H1 (cell line): Measurements from ENCODE around the gene GFY. TPM values are rescaled to one million over a fixed set of nuclear protein-coding genes. Genes with fewer than 3 reads are reported as not detected.

Experiments
- CTCF ChIA-PET: fragments of 300-600 bp; sonication (Branson Sonifier 250); formaldehyde crosslinking; loops from one replicate; lab custom pipeline; 2021; ENCODE audit not compliant: partially characterized antibody; lab: Charles Lee
- POLR2A ChIA-PET: fragments of 300-600 bp; sonication (Branson Sonifier 250); formaldehyde crosslinking; loops from one replicate; lab custom pipeline; 2021; ENCODE audit warnings: inconsistent platforms; ENCODE audit not compliant: partially characterized antibody; lab: Charles Lee
- DNase-seq, 2 experiments: peaks; one replicate each; pipeline versions ENCODE4 v3.0.0 to v3.0.0-alpha.2; 2010 to 2022; ENCODE audit warnings: low spot score in 2 of 2, low read depth in 1 of 2, mixed read lengths in 1 of 2
- FAIRE-seq: peaks from 2 replicates; lab custom pipeline; 2011; peaks lifted over from hg19 to GRCh38; lab: Jason Lieb, UNC
- H2AFZ ChIP-seq: 2 replicates; pipeline ENCODE4 v1.8.1; 2012; ENCODE audit warnings: low read length, inconsistent platforms
- H2AK5ac ChIP-seq: 2 replicates; pipeline ENCODE4 v1.6.1; 2013; ENCODE audit warnings: low read depth, low read length
- H2BK120ac ChIP-seq: replicated peaks from 2 replicates; pipeline ENCODE3; 2013; ENCODE audit warnings: low read depth, low read length, inconsistent platforms
- H2BK12ac ChIP-seq: 2 replicates; pipeline ENCODE4 v1.6.1; 2013; ENCODE audit warnings: low read depth, low read length
- H2BK15ac ChIP-seq: 2 replicates; pipeline ENCODE4 v1.6.1; 2013; ENCODE audit warnings: low read length
- H2BK20ac ChIP-seq: 2 replicates; pipeline ENCODE4 v1.6.1; 2013; ENCODE audit warnings: low read length
- H2BK5ac ChIP-seq: 2 replicates; pipeline ENCODE4 v1.6.1; 2013; ENCODE audit warnings: low read depth, low read length
- H3K14ac ChIP-seq: 2 replicates; pipeline ENCODE4 v1.6.1; 2013; ENCODE audit warnings: inconsistent platforms; ENCODE audit not compliant: insufficient read length
- H3K18ac ChIP-seq: 2 replicates; pipeline ENCODE4 v1.6.1; 2013; ENCODE audit warnings: low read length; ENCODE audit errors: extremely low read depth
- H3K23ac ChIP-seq: 2 replicates; pipeline ENCODE4 v1.6.1; 2013; ENCODE audit warnings: inconsistent platforms; ENCODE audit not compliant: insufficient read length
- H3K23me2 ChIP-seq: 2 replicates; pipeline ENCODE4 v1.6.1; 2013; ENCODE audit warnings: low read depth, low read length
- H3K27ac ChIP-seq: 2 replicates; pipeline ENCODE4 v1.6.1; 2011; ENCODE audit warnings: low read depth, low read length, inconsistent platforms
- H3K27me3 ChIP-seq, 4 experiments: replicated peaks in 1 of 4; 1 replicate in 1 of 4; 2 replicates in 3 of 4; pipeline versions ENCODE4 v1.6.1 to v1.8.1; 2011 to 2013; ENCODE audit warnings: low read length in 3 of 4, mild to moderate bottlenecking in 3 of 4, inconsistent platforms in 2 of 4, mixed read lengths in 2 of 4, moderate library complexity in 1 of 4; ENCODE audit not compliant: control insufficient read depth in 3 of 4, insufficient read depth in 3 of 4; ENCODE audit errors: extremely low read depth in 1 of 4
- H3K36me3 ChIP-seq, 4 experiments: 2 replicates each; pipeline versions ENCODE4 v1.6.1 to v1.8.1; 2011 to 2013; ENCODE audit warnings: mild to moderate bottlenecking in 4 of 4, low read length in 3 of 4, moderate library complexity in 2 of 4, control low read depth in 1 of 4, inconsistent platforms in 1 of 4; ENCODE audit not compliant: insufficient read depth in 4 of 4, control insufficient read depth in 2 of 4
- H3K4ac ChIP-seq: replicated peaks from 2 replicates; pipeline ENCODE3; 2013; ENCODE audit warnings: low read length, low read depth, mixed read lengths, inconsistent platforms; ENCODE audit not compliant: insufficient read length
- H3K4me1 ChIP-seq, 4 experiments: replicated peaks in 1 of 4; 1 replicate in 1 of 4; 2 replicates in 3 of 4; pipeline versions ENCODE4 v1.6.1 to v1.8.1; 2011 to 2013; ENCODE audit warnings: low read length in 3 of 4, inconsistent platforms in 2 of 4, mixed read lengths in 1 of 4; ENCODE audit not compliant: insufficient read depth in 4 of 4, control insufficient read depth in 3 of 4
- H3K4me2 ChIP-seq, 2 experiments: 2 replicates each; pipeline versions ENCODE4 v1.6.1 to v1.8.1; 2011 to 2013; ENCODE audit warnings: low read depth in 2 of 2, low read length in 2 of 2, control low read depth in 1 of 2, inconsistent platforms in 1 of 2, mild to moderate bottlenecking in 1 of 2; ENCODE audit not compliant: insufficient read depth in 1 of 2
- H3K4me3 ChIP-seq, 4 experiments: fragments of 200-600, 300-600 bp in 1 of 4; sonication (generic), shearing (Covaris generic), sonication (Bioruptor Twin) in 1 of 4; 2 replicates each; pipeline versions ENCODE4 v1.5.1 to v1.8.1; 2011 to 2016; ENCODE audit warnings: low read length in 4 of 4, low read depth in 3 of 4, control low read depth in 2 of 4, inconsistent platforms in 2 of 4, mild to moderate bottlenecking in 2 of 4, mixed read lengths in 1 of 4, moderate library complexity in 1 of 4; ENCODE audit not compliant: insufficient read depth in 2 of 4; ENCODE audit errors: extremely low read depth in 1 of 4
- H3K56ac ChIP-seq: replicated peaks from 2 replicates; pipeline ENCODE3; 2013; ENCODE audit warnings: low read depth, mild to moderate bottlenecking, mixed read lengths, low read length, inconsistent platforms; ENCODE audit not compliant: insufficient read length
- H3K79me1 ChIP-seq: 2 replicates; pipeline ENCODE4 v1.6.1; 2013; ENCODE audit warnings: low read depth, low read length, control low read depth
- H3K79me2 ChIP-seq, 2 experiments: 2 replicates each; pipeline versions ENCODE4 v1.6.1 to v1.8.1; 2012 to 2013; ENCODE audit warnings: low read length in 2 of 2, mild to moderate bottlenecking in 2 of 2, inconsistent platforms in 1 of 2; ENCODE audit not compliant: insufficient read depth in 2 of 2, control insufficient read depth in 1 of 2
- H3K9ac ChIP-seq, 4 experiments: replicated peaks in 1 of 4; 1 replicate in 1 of 4; 2 replicates in 3 of 4; pipeline versions ENCODE4 v1.6.1 to v1.8.1; 2011 to 2013; ENCODE audit warnings: low read depth in 3 of 4, low read length in 3 of 4, control low read depth in 2 of 4, mild to moderate bottlenecking in 2 of 4, moderate library complexity in 2 of 4, inconsistent platforms in 1 of 4; ENCODE audit errors: extremely low read depth in 1 of 4
- H3K9me3 ChIP-seq, 2 experiments: 2 replicates each; pipeline versions ENCODE4 v1.6.1 to v1.8.1; 2012 to 2013; ENCODE audit warnings: mild to moderate bottlenecking in 2 of 2, moderate library complexity in 2 of 2, control low read depth in 1 of 2, inconsistent platforms in 1 of 2, low read depth in 1 of 2, low read length in 1 of 2, mixed read lengths in 1 of 2; ENCODE audit not compliant: insufficient read depth in 2 of 2
- H4K20me1 ChIP-seq, 2 experiments: replicated peaks in 1 of 2; 2 replicates each; pipeline versions ENCODE3 to v1.8.1; 2011 to 2013; ENCODE audit warnings: inconsistent platforms in 2 of 2, low read length in 2 of 2, mild to moderate bottlenecking in 1 of 2; ENCODE audit not compliant: insufficient read depth in 2 of 2, control insufficient read depth in 1 of 2
- H4K5ac ChIP-seq: 2 replicates; pipeline ENCODE4 v1.6.1; 2013; ENCODE audit warnings: low read length, low read depth, mixed read lengths, inconsistent platforms; ENCODE audit not compliant: insufficient read length
- H4K8ac ChIP-seq: 2 replicates; pipeline ENCODE4 v1.8.0; 2013; ENCODE audit warnings: mild to moderate bottlenecking, moderate library complexity, low read length, inconsistent platforms; ENCODE audit not compliant: insufficient read depth; ENCODE audit errors: extremely low read depth
- H4K91ac ChIP-seq: replicated peaks from 2 replicates; pipeline ENCODE3; 2013; ENCODE audit warnings: low read length, mixed read lengths, inconsistent platforms; ENCODE audit not compliant: insufficient read length
- BRCA1 ChIP-seq: IDR thresholded peaks from 2 replicates; pipeline ENCODE4 v1.6.1; 2012; ENCODE audit warnings: low read depth, low read length, improper control_type of control experiment
- CBX5 ChIP-seq: fragments of 300-800, 300-1000 bp; sonication (generic); IDR thresholded peaks from 2 replicates; pipeline ENCODE4 v1.7.1; 2016; ENCODE audit warnings: antibody characterized with exemption, low read length, low read depth
- CBX8 ChIP-seq: fragments of 300-800, 300-1000 bp; sonication (generic); IDR thresholded peaks from 2 replicates; pipeline ENCODE4 v1.7.1; 2016; ENCODE audit warnings: low read depth, low read length, borderline replicate concordance
- CHD1 ChIP-seq: IDR thresholded peaks from 2 replicates; pipeline ENCODE4 v1.6.1; 2012; ENCODE audit warnings: low read depth, low read length, improper control_type of control experiment
- GABPA ChIP-seq: IDR thresholded peaks from 2 replicates; pipeline ENCODE4 v1.6.1; 2011; ENCODE audit warnings: mild to moderate bottlenecking, low read length, moderate library complexity, borderline replicate concordance; ENCODE audit not compliant: insufficient read depth
- HDAC2 ChIP-seq, 2 experiments: fragments of 300-600 bp in 1 of 2; sonication (generic) in 1 of 2; IDR thresholded peaks; 2 replicates each; pipeline ENCODE4 v1.6.1; 2011 to 2012; ENCODE audit warnings: low read depth in 2 of 2, low read length in 2 of 2, mild to moderate bottlenecking in 2 of 2, moderate library complexity in 2 of 2, borderline replicate concordance in 1 of 2, inconsistent platforms in 1 of 2
- PHF8 ChIP-seq: fragments of 200-600 bp; sonication (generic); conservative IDR thresholded peaks from 2 replicates; pipeline ENCODE4 v1.7.1; 2012; ENCODE audit warnings: low read depth, mild to moderate bottlenecking, inconsistent platforms, low read length, moderate library complexity
- RFX5 ChIP-seq: IDR thresholded peaks from 2 replicates; pipeline ENCODE4 v1.6.1; 2011; ENCODE audit warnings: low read depth, low read length, improper control_type of control experiment, borderline replicate concordance
- SIN3A ChIP-seq, 2 experiments: IDR thresholded peaks in 1 of 2; conservative IDR thresholded peaks in 1 of 2; 2 replicates each; pipeline ENCODE4 v1.6.1; 2011 to 2012; ENCODE audit warnings: low read length in 2 of 2, improper control_type of control experiment in 1 of 2, low read depth in 1 of 2, mild to moderate bottlenecking in 1 of 2
- TAF1 ChIP-seq: IDR thresholded peaks from 2 replicates; pipeline ENCODE4 v1.6.1; 2011; ENCODE audit warnings: mild to moderate bottlenecking, low read depth, low read length
- WGBS, 2 experiments: shearing (Covaris generic) in 1 of 2; methylation state at CpG; one replicate each; pipeline versions ENCODE4 v1.1.6 to v1.1.7; 2013 to 2015; ENCODE audit warnings: low lambda C conversion rate in 2 of 2, mixed read lengths in 2 of 2, inconsistent platforms in 1 of 2, low coverage in 1 of 2, missing lambda C conversion rate in 1 of 2; ENCODE audit not compliant: insufficient replicate concordance in 2 of 2, insufficient coverage in 1 of 2, insufficient read length in 1 of 2; ENCODE audit errors: extremely low coverage in 1 of 2, missing lambda C conversion rate in 1 of 2; 5-methylcytosine and 5-hydroxymethylcytosine counted together
- polyA plus RNA-seq, 7 experiments: library from polyadenylated mRNA; depleted of rRNA in 3 of 7; stranded (reverse) in 5 of 7; unstranded in 2 of 7; fragments of >200 nt in 5 of 7; fragments of 200-250 nt in 2 of 7; gene quantifications; 1 replicate in 5 of 7; 2 replicates in 1 of 7; 4 replicates in 1 of 7; pipeline versions ENCODE4 v1.2.1 to v1.2.3, GENCODE V29; 2011 to 2013; ENCODE audit warnings: missing spikeins in 2 of 7, mixed read lengths in 2 of 7
- total RNA-seq: library from RNA; stranded (reverse); fragmentation: NEBNext Ultra II Directional; extraction: Animal tissue kit (Norgen Biotek cat#: 25700); gene quantifications from 2 replicates; pipeline ENCODE4 v1.2.1, GENCODE V29; 2021
- TF ChIP-seq, protein P1 (sequence below): IDR thresholded peaks from 2 replicates; pipeline ENCODE4 v1.6.1; 2012; ENCODE audit warnings: inconsistent platforms
- TF ChIP-seq, protein P2 (sequence below): IDR thresholded peaks from 2 replicates; pipeline ENCODE4 v1.6.1; 2011; ENCODE audit warnings: low read depth, mild to moderate bottlenecking, low read length; ENCODE audit not compliant: insufficient read depth

Gene GFY
- total and polyA plus RNA-seq, 2 of the 8 experiments (the other 6 are each of a cell fraction or from before 2014, with no cell fraction given) = 0.68 to 0.93 TPM

DNA sequence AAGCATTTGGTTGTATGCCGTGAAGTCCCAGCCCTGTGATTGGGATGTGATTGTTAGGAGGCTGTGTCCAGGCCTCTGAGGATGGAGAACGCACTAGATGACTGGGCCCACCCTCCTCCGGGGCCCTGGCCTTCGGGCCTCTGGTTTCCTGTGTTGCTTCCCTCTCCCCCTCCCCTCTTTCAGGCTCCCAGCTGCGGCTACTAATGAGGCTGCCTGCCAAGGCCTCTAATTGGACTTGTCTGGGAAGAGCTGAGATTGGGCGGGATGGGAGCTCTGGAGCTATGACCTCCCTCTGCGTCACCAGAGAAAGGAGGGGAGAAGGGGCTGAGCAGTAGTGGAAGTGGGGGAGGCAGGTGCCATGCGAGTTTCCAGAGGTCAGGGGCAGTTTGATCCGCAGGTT is 11.8 kb upstream of the GFY start:
- H3K23ac ChIP-seq = no peak overlapping the region
- no peak overlapping the region for H3K4me3 ChIP-seq
- H3K79me1 ChIP-seq = no peaks in the 10 kb centered on the region
- no peak overlapping the region for H2AK5ac ChIP-seq
- ChIA-PET POLR2A (interaction anchor here (0.6 to 1.5 kb wide), 9 partner anchors 10 to 275 kb away, joined by 3 to 5 read pairs (median 4); partner anchors contain the start of genes PTH2 and RPS11), CTCF (interaction anchor here (0.8 to 14.7 kb wide), 11 partner anchors 9 to 86 kb away, joined by 3 to 291 read pairs (median 4); partner anchors contain the start of genes GFY and PTH2)
- peaks cover 0 to 17% (median 10%) of the 10 kb centered on the region in 4 experiments; a peak in 5 of 7 replicates for H3K4me1 ChIP-seq
- H4K91ac ChIP-seq = no peak overlapping the region
- no peak overlapping the region for H3K18ac ChIP-seq
- H2BK12ac ChIP-seq = no peak overlapping the region
- 94% methylated on average over 7 of the region's 9 CpGs; no CpG with 5 or more reads in 1 of the 2 experiments for WGBS, 2 experiments
- no peaks in the 10 kb centered on the region for H3K36me3 ChIP-seq
- FAIRE-seq = no peak
- H3K27me3 ChIP-seq = no peaks in the 10 kb centered on the region
- no peak overlapping the region for H3K56ac ChIP-seq
- no peak overlapping the region for H2BK5ac ChIP-seq
- no peak overlapping the region for H3K27ac ChIP-seq
- H2BK120ac ChIP-seq = no peak overlapping the region
- H3K23me2 ChIP-seq = no peaks in the 10 kb centered on the region
- H2BK20ac ChIP-seq = no peak overlapping the region
- H3K4me2 ChIP-seq = no peak overlapping the region
- H4K8ac ChIP-seq = peak overlapping the region; percentile 7; the same call in 1 of the 2 replicates
- no peak overlapping the region for H3K4ac ChIP-seq
- H3K79me2 ChIP-seq = no peaks in the 10 kb centered on the region
- H3K9ac ChIP-seq = no peak overlapping the region
- no peak for DNase-seq
- H3K9me3 ChIP-seq = no peaks in the 10 kb centered on the region
- H4K20me1 ChIP-seq = no peaks in the 10 kb centered on the region
- no peak overlapping the region for H2AFZ ChIP-seq
- no peak overlapping the region for H4K5ac ChIP-seq
- H2BK15ac ChIP-seq = no peak overlapping the region
- H3K14ac ChIP-seq = no peak overlapping the region
- TF ChIP-seq PHF8 (no peak), HDAC2 (IDR thresholded peaks at IDR 0.05; ENCODE audit: borderline replicate concordance in 1 of 2, low read depth in 2 of 2, low read length in 2 of 2) (no peak), BRCA1 (no peak), SIN3A (conservative IDR thresholded peaks at IDR 0.05 in 1 of 2, IDR thresholded peaks at IDR 0.05 in 1 of 2; ENCODE audit: low read depth in 1 of 2, low read length in 2 of 2) (no peak), TAF1 (no peak), CBX5 (no peak), RFX5 (no peak), CHD1 (no peak), CBX8 (no peak), GABPA (no peak)
- TF ChIP-seq, protein P1, sequence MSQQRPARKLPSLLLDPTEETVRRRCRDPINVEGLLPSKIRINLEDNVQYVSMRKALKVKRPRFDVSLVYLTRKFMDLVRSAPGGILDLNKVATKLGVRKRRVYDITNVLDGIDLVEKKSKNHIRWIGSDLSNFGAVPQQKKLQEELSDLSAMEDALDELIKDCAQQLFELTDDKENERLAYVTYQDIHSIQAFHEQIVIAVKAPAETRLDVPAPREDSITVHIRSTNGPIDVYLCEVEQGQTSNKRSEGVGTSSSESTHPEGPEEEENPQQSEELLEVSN = no peak
- TF ChIP-seq, protein P2, sequence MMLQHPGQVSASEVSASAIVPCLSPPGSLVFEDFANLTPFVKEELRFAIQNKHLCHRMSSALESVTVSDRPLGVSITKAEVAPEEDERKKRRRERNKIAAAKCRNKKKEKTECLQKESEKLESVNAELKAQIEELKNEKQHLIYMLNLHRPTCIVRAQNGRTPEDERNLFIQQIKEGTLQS = no peak
